Vagina (tissue), 2 donors: ENCODE results near the gene HEXIM1. TPM values are rescaled to one million over a fixed set of nuclear protein-coding genes. Genes with fewer than 3 reads are reported as not detected.
A peak's percentile ranks its signal among the peaks of the same experiment; 100 is the strongest.

Experiments
- DNase-seq, 2 donors: peaks; one replicate each; pipeline ENCODE4 v3.0.0-alpha.2; 2017; ENCODE audit errors: extremely low spot score in 2 of 2
- H3K27ac ChIP-seq: fragments of 200-600 bp; sonication (generic); one replicate; pipeline ENCODE4 v1.5.1; 2019
- H3K27me3 ChIP-seq: fragments of 200-600 bp; sonication (generic); one replicate; pipeline ENCODE4 v1.5.1; 2019
- H3K36me3 ChIP-seq, 2 donors: fragments of 200-600 bp; sonication (generic); one replicate each; pipeline ENCODE4 v1.5.1; 2017 to 2019
- H3K4me1 ChIP-seq: fragments of 200-600 bp; sonication (generic); one replicate; pipeline ENCODE4 v1.5.1; 2019
- H3K4me3 ChIP-seq, 2 donors: fragments of 200-600 bp; sonication (generic); 1 replicate in 1 of 2; 2 replicates in 1 of 2; pipeline ENCODE4 v1.5.1; 2016 to 2019
- H3K9me3 ChIP-seq: fragments of 200-600 bp; sonication (generic); one replicate; pipeline ENCODE4 v1.5.1; 2019
- CTCF ChIP-seq, 3 experiments: fragments of 450-650 bp in 2 of 3; fragments of 200-600 bp in 1 of 3; sonication (generic) in 1 of 3; IDR thresholded peaks; one replicate each; pipeline ENCODE4 v1.5.1; 2017 to 2019; ENCODE audit warnings: antibody characterized with exemption in 3 of 3, mild to moderate bottlenecking in 2 of 3, moderate library complexity in 2 of 3
- POLR2A ChIP-seq, 2 donors: fragments of 450-650 bp; IDR thresholded peaks; one replicate each; pipeline ENCODE4 v1.6.1; 2017; ENCODE audit warnings: antibody characterized with exemption in 2 of 2, mild to moderate bottlenecking in 2 of 2, moderate library complexity in 2 of 2
- POLR2AphosphoS5 ChIP-seq, 2 donors: sonication (generic); formaldehyde crosslinking; IDR thresholded peaks; one replicate each; pipeline ENCODE4 v1.9.0; 2017; ENCODE audit warnings: antibody characterized with exemption in 2 of 2, mild to moderate bottlenecking in 2 of 2, low read depth in 1 of 2; ENCODE audit not compliant: insufficient read depth in 1 of 2
- intact Hi-C: fragments of 100-400 bp; cut with DNase I; formaldehyde crosslinking; loops from one replicate; pipeline ENCODE4 v1.15.1; 2023
- total RNA-seq: library from RNA; depleted of rRNA; stranded (reverse); fragments of >200 nt; gene quantifications from one replicate; pipeline ENCODE4 v1.2.3, GENCODE V29; 2016

Gene HEXIM1
- total RNA-seq, 1 donor from 2014 or later, result 27.5 TPM

GRCh38 chr17:45168991-45169752, 20.9 kb downstream of the HEXIM1 start:
- TF ChIP-seq POLR2AphosphoS5 (IDR thresholded peaks at IDR 0.05; ENCODE audit: insufficient read depth in 1 of 2, low read depth in 1 of 2), result no peak
- TF ChIP-seq POLR2A (IDR thresholded peaks at IDR 0.05), result no peak
- no peak for TF ChIP-seq CTCF (IDR thresholded peaks at IDR 0.05)
- Histone ChIP-seq H3K36me3 (peaks cover 0 to 8% of the 10 kb centered on the region in 2 donors), H3K4me1 (peaks cover 41% of the 10 kb centered on the region), H3K27me3 (no peaks in the 10 kb centered on the region), H3K27ac (no peak overlapping the region), H3K9me3 (no peaks in the 10 kb centered on the region), H3K4me3 (no peak overlapping the region)
- no peak for DNase-seq
- intact Hi-C loops, result no loop called here

- Histone ChIP-seq H3K9me3 (no peaks in the 10 kb centered on the region), H3K4me3 (peak overlapping the region; percentile 40 to 43), H3K27ac (peak overlapping the region; percentile 98), H3K36me3 (peaks cover 0 to 8% of the 10 kb centered on the region in 2 donors), H3K27me3 (no peaks in the 10 kb centered on the region), H3K4me1 (peaks cover 41% of the 10 kb centered on the region)
- intact Hi-C loops, result no loop called here
- DNase-seq, result no peak
- TF ChIP-seq CTCF (IDR thresholded peaks at IDR 0.05) (no peak), POLR2A (IDR thresholded peaks at IDR 0.05) (no peak), POLR2AphosphoS5 (IDR thresholded peaks at IDR 0.05; ENCODE audit: insufficient read depth in 1 of 2, low read depth in 1 of 2) (no peak)
These were observed 22.1 kb downstream of the HEXIM1 start for GRCh38 chr17:45170280-45170930.

- Histone ChIP-seq H3K27me3 (no peaks in the 10 kb centered on the region), H3K4me1 (peaks cover 42% of the 10 kb centered on the region), H3K4me3 (peak overlapping the region; percentile 40 to 43), H3K27ac (peak overlapping the region; percentile 98), H3K9me3 (no peaks in the 10 kb centered on the region), H3K36me3 (peaks cover 0 to 8% of the 10 kb centered on the region in 2 donors)
- intact Hi-C loops, result no loop called here
- TF ChIP-seq POLR2AphosphoS5 (IDR thresholded peaks at IDR 0.05; ENCODE audit: insufficient read depth in 1 of 2, low read depth in 1 of 2) (peak; percentile 75 to 76), CTCF (IDR thresholded peaks at IDR 0.05) (no peak)
- DNase-seq, result peak in 1 of 2 donors; percentile 93
These were observed 22.7 kb downstream of the HEXIM1 start for GRCh38 chr17:45170931-45171337.

- TF ChIP-seq CTCF (IDR thresholded peaks at IDR 0.05), result peak in 1 of 3 experiments; percentile 2
- TF ChIP-seq POLR2AphosphoS5 (IDR thresholded peaks at IDR 0.05; ENCODE audit: insufficient read depth in 1 of 2, low read depth in 1 of 2), result no peak
- H3K36me3 ChIP-seq, result peaks cover 0 to 8% of the 10 kb centered on the region in 2 donors
- peak overlapping the region; percentile 40 to 43 for H3K4me3 ChIP-seq
- no peaks in the 10 kb centered on the region for H3K9me3 ChIP-seq
- no peaks in the 10 kb centered on the region for H3K27me3 ChIP-seq
- peaks cover 48% of the 10 kb centered on the region for H3K4me1 ChIP-seq
- intact Hi-C loops, result no loop called here
- DNase-seq, result no peak
- peak overlapping the region; percentile 98 for H3K27ac ChIP-seq
These were observed 23.3 kb downstream of the HEXIM1 start for GRCh38 chr17:45171338-45172231.
